ENCODE results near the gene CLEC18A. TPM values are rescaled to one million over a fixed set of nuclear protein-coding genes. Genes with fewer than 3 reads are reported as not detected.
"Not testable (repeated sequence)": the region's sequence is repeated elsewhere in the genome, so short reads cannot be mapped to it uniquely, and the experiment has no call there.

The CLEC18A gene
- total and polyA plus RNA-seq, 8 donors = 0.28 to 5.5 (median 0.68) TPM

DNA sequence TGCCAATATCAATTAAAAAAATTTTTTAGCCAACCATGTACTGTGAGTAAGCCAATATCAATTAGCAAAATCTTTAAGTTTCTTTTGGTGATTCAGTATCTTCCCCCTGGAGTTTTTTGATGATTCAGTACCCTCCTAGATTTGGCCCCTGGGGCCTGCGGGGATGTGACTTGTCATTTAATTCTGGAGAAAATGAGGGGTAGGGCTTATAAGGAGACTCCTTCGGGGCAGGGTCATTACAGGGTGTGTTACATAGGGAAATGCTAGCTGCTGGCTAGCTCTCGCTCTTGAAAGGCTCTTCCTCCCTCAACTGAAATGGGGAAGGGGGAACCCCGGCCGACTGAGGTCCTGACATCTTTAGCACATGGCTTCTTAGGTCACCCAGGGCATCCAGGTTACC lies 16.6 kb downstream of the CLEC18A start:
- intact Hi-C loops (cut with DNase I); DNase-seq; FAIRE-seq; H3K9me3 ChIP-seq; ATAC-seq; H3K27ac ChIP-seq; H3K4me1 ChIP-seq; H3K4me3 ChIP-seq; H3K36me3 ChIP-seq; H3K27me3 ChIP-seq: not testable (repeated sequence)
- no CpG with 5 or more reads among the region's 5 CpGs for WGBS, 2 donors

DNA sequence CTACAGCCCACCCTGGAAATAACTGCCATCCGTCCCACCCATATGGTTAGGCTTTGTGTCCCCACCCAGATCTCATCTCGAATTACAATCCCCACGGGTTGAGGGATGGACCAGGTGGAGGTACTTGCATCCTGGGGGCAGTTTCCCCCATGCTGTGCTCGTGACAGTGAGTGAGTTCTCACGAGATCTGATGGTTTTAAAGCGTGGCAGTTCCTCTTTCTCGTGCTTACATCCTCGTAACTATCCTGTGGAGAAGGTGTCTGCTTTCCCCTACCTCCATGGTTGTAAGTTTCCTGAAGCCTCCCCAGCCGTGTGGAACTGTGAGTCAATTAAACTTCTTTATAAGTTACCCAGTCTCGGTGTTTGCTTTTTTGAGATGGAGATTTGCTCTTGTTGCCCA lies 17.0 kb downstream of the CLEC18A start:
- H3K27me3 ChIP-seq; H3K36me3 ChIP-seq; H3K9me3 ChIP-seq; intact Hi-C loops (cut with DNase I); DNase-seq; FAIRE-seq; H3K4me3 ChIP-seq; H3K27ac ChIP-seq; H3K4me1 ChIP-seq; ATAC-seq: not testable (repeated sequence)
- WGBS, 2 donors = no CpG with 5 or more reads among the region's 10 CpGs

- H3K36me3 ChIP-seq; H3K27ac ChIP-seq; FAIRE-seq; H3K4me3 ChIP-seq; H3K9me3 ChIP-seq; H3K4me1 ChIP-seq; ATAC-seq; H3K27me3 ChIP-seq; intact Hi-C loops (cut with DNase I); DNase-seq: not testable (repeated sequence)
- 81 to 83% methylated on average over 2 to 4 of the region's 4 CpGs for WGBS, 2 donors
Observed at GRCh38 chr16:69969657-69970056, 18.5 kb downstream of the CLEC18A start.

GRCh38 chr16:69972120-69972519 lies 21.0 kb downstream of the CLEC18A start:
- FAIRE-seq; DNase-seq; H3K4me1 ChIP-seq; ATAC-seq; H3K4me3 ChIP-seq; H3K27me3 ChIP-seq; H3K27ac ChIP-seq; H3K9me3 ChIP-seq; intact Hi-C loops (cut with DNase I); H3K36me3 ChIP-seq: not testable (repeated sequence)
- 65 to 80% methylated on average over 3 to 5 of the region's 7 CpGs for WGBS, 2 donors

DNA sequence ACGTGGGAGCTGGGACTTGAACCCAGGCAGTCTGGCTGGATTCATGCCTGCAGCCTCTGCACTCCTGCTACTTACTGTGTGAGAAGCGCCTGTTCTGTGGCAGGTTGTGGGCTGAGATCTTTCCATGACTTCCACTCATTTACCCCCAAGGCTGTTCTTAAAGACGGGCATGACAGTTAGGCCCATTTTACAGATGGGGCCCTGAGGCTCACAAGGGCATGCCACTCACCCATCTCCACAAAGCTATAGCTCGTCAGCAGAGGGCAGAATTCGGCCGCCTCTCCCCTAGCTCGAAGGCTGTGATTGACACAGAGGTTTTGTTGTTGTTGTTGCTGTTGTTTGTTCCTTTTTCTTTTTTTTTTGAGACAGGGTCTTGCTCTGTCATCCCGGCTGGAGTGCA lies 21.8 kb downstream of the CLEC18A start:
- H3K9me3 ChIP-seq; H3K36me3 ChIP-seq; FAIRE-seq; H3K4me1 ChIP-seq; intact Hi-C loops (cut with DNase I); H3K4me3 ChIP-seq; DNase-seq; H3K27me3 ChIP-seq; H3K27ac ChIP-seq; ATAC-seq: not testable (repeated sequence)
- WGBS, 2 donors = 73 to 79% methylated on average over 6 to 7 of the region's 8 CpGs

GRCh38 chr16:69985196-69985595 lies 34.1 kb downstream of the CLEC18A start:
- H3K27ac ChIP-seq; DNase-seq; H3K9me3 ChIP-seq; H3K4me1 ChIP-seq; H3K4me3 ChIP-seq; intact Hi-C loops (cut with DNase I); H3K27me3 ChIP-seq; FAIRE-seq; ATAC-seq; H3K36me3 ChIP-seq: not testable (repeated sequence)
- 75 to 93% methylated on average over 1 of the region's 1 CpG for WGBS, 2 donors

DNA sequence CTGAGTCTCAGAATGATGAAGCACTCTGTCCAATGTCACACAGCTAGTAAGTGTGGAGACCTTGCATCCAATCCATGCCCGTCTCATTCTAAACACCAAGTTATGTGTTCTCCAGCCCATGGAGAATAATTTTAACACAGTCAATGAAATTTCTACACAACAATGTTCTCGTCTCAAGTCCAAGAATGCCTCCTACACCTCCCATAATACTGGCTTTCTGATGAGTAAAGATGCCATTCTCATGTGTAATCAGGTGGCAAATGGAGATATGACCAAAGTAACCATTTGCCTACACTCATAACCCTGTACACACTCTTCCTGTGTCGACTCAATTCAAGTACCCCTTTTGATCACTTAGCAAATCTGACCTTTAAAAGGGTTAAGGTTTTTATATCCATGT lies 46.8 kb downstream of the CLEC18A start:
- FAIRE-seq; H3K4me1 ChIP-seq; H3K4me3 ChIP-seq; intact Hi-C loops (cut with DNase I); ATAC-seq; H3K9me3 ChIP-seq; H3K27me3 ChIP-seq; H3K27ac ChIP-seq; DNase-seq: not testable (repeated sequence)
- H3K36me3 ChIP-seq = peaks cover 0 to 13% (median 5%) of the 10 kb centered on the region in 3 donors
- WGBS, 2 donors = 69 to 94% methylated on average over 3 of the region's 3 CpGs

- H3K27me3 ChIP-seq; H3K27ac ChIP-seq; H3K9me3 ChIP-seq; intact Hi-C loops (cut with DNase I); H3K4me3 ChIP-seq; H3K4me1 ChIP-seq; DNase-seq; ATAC-seq; FAIRE-seq; H3K36me3 ChIP-seq: not testable (repeated sequence)
- WGBS, 2 donors = 85 to 92% methylated on average over 9 of the region's 9 CpGs
Observed at GRCh38 chr16:69999801-70000200, 48.7 kb downstream of the CLEC18A start.

- FAIRE-seq; DNase-seq; intact Hi-C loops (cut with DNase I); H3K36me3 ChIP-seq; H3K4me1 ChIP-seq; H3K4me3 ChIP-seq; H3K9me3 ChIP-seq; H3K27ac ChIP-seq; H3K27me3 ChIP-seq: not testable (repeated sequence)
- peak in 2 of 4 donors; percentile 37 to 70 for ATAC-seq
- WGBS, 2 donors = 63 to 65% methylated on average over 2 of the region's 2 CpGs
Observed at GRCh38 chr16:70003511-70003910, 52.4 kb downstream of the CLEC18A start.

DNA sequence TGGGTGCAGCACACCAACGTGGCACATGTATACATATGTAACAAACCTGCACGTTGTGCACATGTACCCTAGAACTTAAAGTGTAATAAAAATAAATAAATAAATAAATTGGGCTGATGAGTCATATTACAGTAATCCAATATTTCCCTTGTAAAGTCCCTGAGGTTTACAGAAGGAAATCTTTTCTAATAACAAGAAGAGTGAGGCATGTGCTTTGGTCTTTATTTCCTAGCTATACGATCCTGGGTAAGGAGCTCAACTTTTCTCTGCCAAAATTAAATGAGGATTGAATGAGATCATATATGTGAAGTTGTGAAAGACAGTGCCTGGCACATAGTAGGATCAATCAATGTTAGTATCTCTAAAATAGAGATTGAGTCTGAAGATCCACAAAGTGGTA lies 57.5 kb downstream of the CLEC18A start:
- intact Hi-C loops (cut with DNase I); FAIRE-seq; H3K27ac ChIP-seq; H3K4me1 ChIP-seq; DNase-seq; H3K9me3 ChIP-seq; ATAC-seq; H3K4me3 ChIP-seq; H3K27me3 ChIP-seq: not testable (repeated sequence)
- 93 to 99% methylated on average over 3 of the region's 3 CpGs for WGBS, 2 donors
- H3K36me3 ChIP-seq = peaks cover 0 to 21% (median 4%) of the 10 kb centered on the region in 3 donors

GRCh38 chr16:70010615-70011014 lies 59.5 kb downstream of the CLEC18A start:
- FAIRE-seq; H3K9me3 ChIP-seq; ATAC-seq; H3K27me3 ChIP-seq; H3K4me3 ChIP-seq; H3K4me1 ChIP-seq; H3K27ac ChIP-seq; intact Hi-C loops (cut with DNase I); DNase-seq: not testable (repeated sequence)
- H3K36me3 ChIP-seq = peaks cover 0 to 26% (median 4%) of the 10 kb centered on the region in 3 donors
- 94 to 97% methylated on average over 8 of the region's 8 CpGs for WGBS, 2 donors

DNA sequence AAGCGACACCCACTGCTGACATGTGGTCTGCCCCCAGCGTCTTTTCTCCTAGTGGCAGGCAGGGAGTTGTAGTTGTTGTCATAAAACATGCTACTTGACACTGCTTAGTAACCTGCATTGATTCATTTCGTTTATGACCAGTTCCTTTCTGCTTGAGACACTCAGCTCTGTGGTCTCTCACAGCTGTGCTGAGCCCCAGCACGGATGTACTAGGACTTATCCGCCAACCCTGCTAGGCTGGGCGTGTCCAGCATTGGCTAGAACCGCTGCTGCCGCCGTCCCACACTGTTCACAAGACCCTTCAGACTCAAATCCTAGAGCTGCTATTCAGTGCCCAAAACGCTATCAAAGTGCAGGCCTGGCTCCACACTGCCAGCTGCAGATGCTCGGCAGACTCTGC lies 60.0 kb downstream of the CLEC18A start:
- FAIRE-seq; DNase-seq; H3K4me1 ChIP-seq; H3K4me3 ChIP-seq; H3K9me3 ChIP-seq; ATAC-seq; H3K27me3 ChIP-seq; intact Hi-C loops (cut with DNase I); H3K27ac ChIP-seq: not testable (repeated sequence)
- 84 to 93% methylated on average over 9 to 10 of the region's 11 CpGs for WGBS, 2 donors
- peaks cover 0 to 26% (median 4%) of the 10 kb centered on the region in 3 donors for H3K36me3 ChIP-seq

DNA sequence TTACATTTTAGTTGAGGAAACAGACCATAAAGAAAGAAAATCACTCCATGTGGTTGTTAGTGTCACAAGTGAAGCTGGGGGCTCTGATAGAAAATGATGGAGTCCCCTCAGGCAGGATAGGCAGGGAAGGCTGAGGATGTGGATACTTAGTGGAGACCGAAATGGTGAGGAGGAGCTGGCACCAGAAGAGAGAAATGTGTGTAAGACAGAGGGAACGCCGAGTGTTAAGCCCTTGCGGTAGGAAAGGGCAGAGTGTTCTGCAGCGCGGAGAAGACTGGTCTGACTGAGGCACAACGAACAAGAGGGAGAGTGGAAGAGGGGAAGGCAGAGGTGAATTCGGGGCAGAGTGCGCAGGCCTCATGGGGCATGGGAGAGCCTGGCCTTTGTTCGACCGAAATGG lies 61.2 kb downstream of the CLEC18A start:
- H3K4me3 ChIP-seq; FAIRE-seq; H3K4me1 ChIP-seq; ATAC-seq; H3K27me3 ChIP-seq; H3K9me3 ChIP-seq; DNase-seq; intact Hi-C loops (cut with DNase I); H3K27ac ChIP-seq: not testable (repeated sequence)
- 95 to 96% methylated on average over 11 of the region's 11 CpGs for WGBS, 2 donors
- peaks cover 0 to 29% (median 4%) of the 10 kb centered on the region in 3 donors for H3K36me3 ChIP-seq
